BJ (cell line): ENCODE data around the gene CCNG2. TPM values are rescaled to one million over a fixed set of nuclear protein-coding genes. Genes with fewer than 3 reads are reported as not detected.

Experiments
- CTCF ChIA-PET: fragments of 350-600 bp; formaldehyde crosslinking; extraction: SDS; loops from one replicate; lab custom pipeline; 2021; ENCODE audit warnings: antibody characterized with exemption, inconsistent platforms; lab: Yijun Ruan, JAX
- POLR2A ChIA-PET: fragments of 300-600 bp; sonication (Branson Sonifier 250); formaldehyde crosslinking; extraction: SDS; loops from one replicate; lab custom pipeline; 2021; ENCODE audit warnings: antibody characterized with exemption; lab: Charles Lee
- DNase-seq: peaks from one replicate; pipeline ENCODE4 v3.0.0-alpha.2; 2011; ENCODE audit warnings: low read depth
- H3K27me3 ChIP-seq: 2 replicates; pipeline ENCODE4 v1.6.0; 2011; ENCODE audit warnings: low read length; ENCODE audit not compliant: control insufficient read depth, insufficient read depth
- H3K36me3 ChIP-seq: 2 replicates; pipeline ENCODE4 v1.5.1; 2011; ENCODE audit warnings: low read length; ENCODE audit not compliant: control insufficient read depth, insufficient read depth
- H3K4me3 ChIP-seq: 2 replicates; pipeline ENCODE4 v1.5.1; 2011; ENCODE audit warnings: low read depth, mild to moderate bottlenecking, control low read depth, low read length
- CTCF ChIP-seq: IDR thresholded peaks from 2 replicates; pipeline ENCODE4 v1.5.1; 2011; ENCODE audit warnings: low read depth, mild to moderate bottlenecking, control low read depth, inconsistent platforms, low read length, moderate library complexity; ENCODE audit not compliant: insufficient read depth
- polyA plus RNA-seq: library from polyadenylated mRNA; depleted of rRNA; stranded (reverse); fragments of >200 nt; gene quantifications from 2 replicates; pipeline ENCODE4 v1.2.3, GENCODE V29; 2011

Gene CCNG2
- polyA plus RNA-seq, 1 experiment, result 9.0 TPM

DNA sequence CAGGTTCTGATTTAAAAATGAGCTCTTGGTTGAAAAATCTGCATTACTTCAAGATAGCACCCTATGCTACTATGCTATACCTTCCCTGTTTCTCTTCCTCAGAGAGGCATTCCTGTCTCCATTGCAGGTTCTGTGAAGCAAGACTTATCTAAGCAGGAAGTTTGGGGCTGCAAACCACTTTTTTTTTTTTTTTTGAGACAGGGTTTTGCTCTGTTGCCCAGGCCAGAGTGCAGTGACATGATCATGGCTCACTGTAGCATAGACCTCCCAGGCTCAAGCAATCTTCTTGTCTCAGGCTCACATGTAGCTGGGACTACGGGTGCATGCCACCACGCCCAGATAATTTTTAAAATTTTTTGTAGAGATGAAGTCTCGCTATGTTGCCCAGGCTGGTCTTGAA lies 4.0 kb upstream of the CCNG2 start:
- TF ChIP-seq CTCF, result no peak
- POLR2A ChIA-PET, result no interaction called here
- CTCF ChIA-PET, result interaction anchor here (1.2 to 1.9 kb wide), 2 partner anchors 50 to 58 kb away, joined by 4 to 5 read pairs; no protein-coding TSS in a partner anchor
- Histone ChIP-seq H3K4me3 (no peak overlapping the region), H3K27me3 (peaks cover 4% of the 10 kb centered on the region), H3K36me3 (no peaks in the 10 kb centered on the region)
- no peak for DNase-seq

DNA sequence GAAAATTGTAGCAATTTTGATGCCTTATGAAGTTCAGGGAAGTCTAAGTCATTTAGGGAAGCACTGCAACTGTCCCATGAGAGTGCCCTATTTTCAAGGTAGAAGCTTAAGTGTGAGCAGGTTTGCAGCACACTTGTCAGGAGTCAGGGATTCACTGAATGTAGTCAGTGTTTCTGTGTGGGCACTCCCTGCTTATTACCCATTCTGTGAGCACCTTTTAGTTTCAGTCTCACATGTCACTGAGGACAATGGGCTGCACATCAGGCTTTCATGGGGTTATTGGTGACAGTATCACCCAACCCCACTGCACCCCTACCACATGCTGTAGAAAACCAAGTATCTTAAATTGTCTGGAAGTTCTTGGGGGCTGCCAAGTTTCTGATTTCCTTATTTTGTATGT lies 2.9 kb upstream of the CCNG2 start:
- no peak for DNase-seq
- no peak for TF ChIP-seq CTCF
- ChIA-PET CTCF (interaction anchor here (0.6 to 1.9 kb wide), 3 partner anchors 14 to 56 kb away, joined by 3 to 5 read pairs (median 4); no protein-coding TSS in a partner anchor), POLR2A (no interaction called here)
- peaks cover 4% of the 10 kb centered on the region for H3K27me3 ChIP-seq
- no peak overlapping the region for H3K4me3 ChIP-seq
- no peaks in the 10 kb centered on the region for H3K36me3 ChIP-seq

DNA sequence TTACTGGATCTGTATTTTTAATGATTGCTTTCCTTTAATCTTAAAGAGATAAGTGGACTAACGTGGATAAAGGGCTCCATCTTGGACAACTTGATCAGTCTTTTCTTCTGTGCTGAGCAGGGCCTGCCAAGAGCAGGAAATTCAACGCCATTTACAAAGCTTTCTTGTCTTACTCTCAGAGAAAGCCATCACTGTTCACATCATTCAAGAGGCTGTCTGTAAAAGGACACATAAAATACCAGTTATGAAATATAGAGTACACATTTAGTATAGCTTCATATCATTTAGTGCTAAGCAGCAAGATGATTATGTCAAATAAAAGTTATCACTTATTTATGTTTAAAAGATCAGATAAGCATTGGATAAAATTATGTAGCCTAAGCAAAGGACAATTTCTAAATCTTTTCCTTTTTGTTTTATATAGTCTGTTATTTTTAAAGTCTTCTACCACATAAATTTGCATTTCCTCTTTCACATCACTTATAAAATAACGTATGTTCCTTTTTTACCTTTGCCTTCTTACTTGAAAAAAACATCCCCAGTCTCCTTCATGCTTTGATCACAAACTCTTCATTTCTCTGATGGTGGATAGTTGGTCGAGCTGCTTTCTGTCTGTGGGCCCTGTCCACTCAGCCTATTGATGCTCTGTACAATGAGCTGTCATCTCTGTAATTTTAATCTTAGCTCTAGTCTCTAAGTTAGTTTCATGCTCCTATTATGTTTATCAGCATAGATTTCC lies 2.1 kb upstream of the CCNG2 start:
- ChIA-PET POLR2A (no interaction called here), CTCF (interaction anchor here (1.6 kb wide), 1 partner anchor 11 kb away, joined by 6 read pairs; no protein-coding TSS in a partner anchor)
- no peaks in the 10 kb centered on the region for H3K36me3 ChIP-seq
- no peak overlapping the region for H3K4me3 ChIP-seq
- H3K27me3 ChIP-seq, result peaks cover 4% of the 10 kb centered on the region
- no peak for DNase-seq
- TF ChIP-seq CTCF, result no peak

GRCh38 chr4:77155631-77156452 lies 1.2 kb upstream of the CCNG2 start:
- POLR2A ChIA-PET, result interaction anchor here (0.6 kb wide), 1 partner anchor 10 kb away, joined by 5 read pairs; no protein-coding TSS in a partner anchor
- no peak for DNase-seq
- no peak for TF ChIP-seq CTCF
- H3K27me3 ChIP-seq, result peaks cover 4% of the 10 kb centered on the region
- peak overlapping the region; percentile 54 for H3K4me3 ChIP-seq
- CTCF ChIA-PET, result interaction anchor here (0.7 to 1.6 kb wide), 2 partner anchors 11 to 225 kb away, joined by 3 to 6 read pairs; no protein-coding TSS in a partner anchor
- peaks cover 1% of the 10 kb centered on the region; the same call in 1 of the 2 replicates for H3K36me3 ChIP-seq

- TF ChIP-seq CTCF, result no peak
- CTCF ChIA-PET, result interaction anchor here (0.7 kb wide), 1 partner anchor 224 kb away, joined by 3 read pairs; no protein-coding TSS in a partner anchor
- peak; percentile 96 for DNase-seq
- peak overlapping the region; percentile 100 for H3K4me3 ChIP-seq
- H3K27me3 ChIP-seq, result peaks cover 4% of the 10 kb centered on the region
- H3K36me3 ChIP-seq, result peaks cover 1% of the 10 kb centered on the region; the same call in 1 of the 2 replicates
- POLR2A ChIA-PET, result interaction anchor here (0.5 to 0.7 kb wide), 2 partner anchors 18 to 68 kb away, joined by 3 to 4 read pairs; no protein-coding TSS in a partner anchor
Measured at GRCh38 chr4:77156533-77156911, 485 bp upstream of the CCNG2 start.
